ENCODE measurements around the gene TAPBP.
"Not testable (repeated sequence)": the region's sequence is repeated elsewhere in the genome, so short reads cannot be mapped to it uniquely, and the experiment has no call there.

TAPBP gene

DNA sequence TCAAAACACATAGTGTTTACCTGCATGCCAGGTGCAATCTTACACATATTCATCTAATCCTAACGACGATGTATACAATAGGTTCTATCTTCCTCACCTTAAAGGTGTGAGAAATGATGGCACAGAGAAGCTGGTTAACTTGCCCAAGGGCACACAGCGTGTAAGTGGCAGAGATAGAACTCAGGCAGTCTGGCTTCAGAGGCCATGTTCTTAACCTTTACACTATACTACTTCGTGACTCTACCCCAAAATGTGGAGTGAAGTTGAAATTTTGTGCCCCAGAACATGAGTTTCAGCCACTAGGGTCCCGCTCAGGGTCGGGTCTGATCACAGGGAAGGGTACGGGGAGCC lies 42.8 kb downstream of the TAPBP start:
- Histone ChIP-seq H3K9ac (ENCODE audit: low read depth, low read length) (peak overlapping the region; percentile 98), H3K4me1 (ENCODE audit: control insufficient read depth, insufficient read depth, low read length) (peaks cover 12% of the 10 kb centered on the region), H3K36me3 (ENCODE audit: control insufficient read depth, insufficient read depth, low read length) (peaks cover 59% of the 10 kb centered on the region), H3K4me3 (ENCODE audit: low read depth, low read length) (peak overlapping the region; percentile 93), H3K27me3 (ENCODE audit: control insufficient read depth, insufficient read depth, low read length) (no peaks in the 10 kb centered on the region), H3K9me3 (ENCODE audit: control insufficient read depth, insufficient read depth, low read length) (no peaks in the 10 kb centered on the region)

DNA sequence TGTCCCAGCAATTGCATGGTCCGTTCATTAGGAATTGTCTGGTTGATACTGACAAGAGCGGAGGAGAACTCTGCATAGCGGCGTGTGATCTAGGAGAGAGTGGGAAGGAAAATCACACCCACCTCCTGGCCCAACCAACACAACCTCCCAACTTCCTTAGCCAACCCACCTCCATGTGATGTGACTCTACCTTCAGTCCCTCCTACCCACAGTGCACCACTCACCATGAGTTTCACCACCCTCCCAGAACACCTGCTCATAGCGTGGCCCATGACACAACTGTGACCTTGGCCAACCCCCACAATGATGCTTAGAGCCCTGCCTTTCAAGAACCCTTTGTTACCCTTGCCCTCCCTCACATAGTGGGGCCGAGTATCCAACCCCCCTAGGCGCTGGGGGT lies 49.9 kb downstream of the TAPBP start:
- H3K4me3 ChIP-seq (ENCODE audit: low read depth, low read length): no peak overlapping the region
- peaks cover 32% of the 10 kb centered on the region for H3K36me3 ChIP-seq (ENCODE audit: control insufficient read depth, insufficient read depth, low read length)
- no peaks in the 10 kb centered on the region for H3K9me3 ChIP-seq (ENCODE audit: control insufficient read depth, insufficient read depth, low read length)
- no peak overlapping the region for H3K9ac ChIP-seq (ENCODE audit: low read depth, low read length)
- H3K4me1 ChIP-seq (ENCODE audit: control insufficient read depth, insufficient read depth, low read length): no peaks in the 10 kb centered on the region
- H3K27me3 ChIP-seq (ENCODE audit: control insufficient read depth, insufficient read depth, low read length): no peaks in the 10 kb centered on the region

DNA sequence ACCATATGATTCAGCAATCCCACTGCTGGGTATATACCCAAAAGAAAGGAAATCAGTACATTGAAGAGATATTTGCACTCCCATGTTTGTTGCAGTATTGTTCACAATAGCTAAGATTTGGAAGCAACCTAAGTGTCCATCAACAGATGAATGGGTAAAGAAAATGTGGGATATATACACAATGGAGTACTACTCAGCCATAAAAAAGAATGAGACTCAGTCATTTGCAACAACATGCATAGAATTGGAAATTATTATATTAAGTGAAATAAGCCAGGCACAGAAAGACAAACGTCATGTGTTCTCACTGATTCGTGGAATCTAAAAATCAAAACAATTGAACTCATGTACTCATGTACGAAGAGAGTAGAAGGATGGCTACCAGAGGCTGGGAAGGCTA lies 51.4 kb downstream of the TAPBP start:
- H3K36me3 ChIP-seq (ENCODE audit: control insufficient read depth, insufficient read depth, low read length): peaks cover 24% of the 10 kb centered on the region
- H3K4me3 ChIP-seq (ENCODE audit: low read depth, low read length); H3K27me3 ChIP-seq (ENCODE audit: control insufficient read depth, insufficient read depth, low read length); H3K9me3 ChIP-seq (ENCODE audit: control insufficient read depth, insufficient read depth, low read length); H3K4me1 ChIP-seq (ENCODE audit: control insufficient read depth, insufficient read depth, low read length); H3K9ac ChIP-seq (ENCODE audit: low read depth, low read length): not testable (repeated sequence)

DNA sequence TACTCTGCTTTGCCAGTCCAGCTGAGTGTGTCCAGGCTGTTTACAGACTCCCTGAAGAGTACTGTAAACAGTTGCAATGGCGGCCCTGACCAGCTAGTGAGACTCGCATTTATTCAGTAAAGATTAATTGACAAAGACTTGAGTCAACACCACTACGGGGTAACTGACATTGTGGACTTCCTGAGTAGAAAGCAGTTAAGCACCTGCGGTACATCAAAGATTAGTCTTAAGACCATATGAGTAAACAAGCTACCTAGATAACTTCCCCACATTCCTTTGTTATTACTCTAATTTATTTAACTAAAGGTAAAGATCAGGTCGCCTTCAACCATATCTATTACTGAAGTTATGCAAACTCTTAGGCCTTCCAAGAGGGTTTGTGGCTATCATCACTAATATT lies 54.8 kb downstream of the TAPBP start:
- no peaks in the 10 kb centered on the region for H3K27me3 ChIP-seq (ENCODE audit: control insufficient read depth, insufficient read depth, low read length)
- H3K4me3 ChIP-seq (ENCODE audit: low read depth, low read length): no peak overlapping the region

DNA sequence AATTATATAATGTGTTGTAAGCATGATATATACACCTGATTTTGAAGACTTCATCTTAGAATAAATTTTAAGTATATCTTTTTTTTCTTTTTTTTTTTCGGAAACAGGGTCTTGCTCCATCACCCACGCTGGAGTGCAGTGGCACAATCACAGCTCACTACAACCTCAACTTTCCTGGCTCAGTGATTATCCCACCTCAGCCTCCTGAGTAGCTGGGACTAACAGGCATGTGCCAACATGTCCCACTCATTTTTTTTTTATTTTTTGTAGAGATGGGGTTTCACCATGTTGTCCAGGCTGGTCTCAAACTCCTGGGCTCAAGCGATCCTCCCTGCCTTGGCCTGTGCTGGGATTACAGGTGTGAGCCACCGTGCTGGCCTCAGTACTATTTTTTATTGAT lies 59.3 kb downstream of the TAPBP start:
- Histone ChIP-seq H3K27me3 (ENCODE audit: control insufficient read depth, insufficient read depth, low read length) (no peaks in the 10 kb centered on the region), H3K9ac (ENCODE audit: low read depth, low read length) (no peak overlapping the region), H3K4me1 (ENCODE audit: control insufficient read depth, insufficient read depth, low read length) (peaks cover 2% of the 10 kb centered on the region), H3K4me3 (ENCODE audit: low read depth, low read length) (no peak overlapping the region), H3K9me3 (ENCODE audit: control insufficient read depth, insufficient read depth, low read length) (no peaks in the 10 kb centered on the region), H3K36me3 (ENCODE audit: control insufficient read depth, insufficient read depth, low read length) (peaks cover 7% of the 10 kb centered on the region)

More for the DNA sequence above, 54.8 kb downstream of the TAPBP start:
- H3K4me1 ChIP-seq (ENCODE audit: control insufficient read depth, insufficient read depth, low read length): no peaks in the 10 kb centered on the region
- H3K36me3 ChIP-seq (ENCODE audit: control insufficient read depth, insufficient read depth, low read length): peaks cover 7% of the 10 kb centered on the region
- H3K9ac ChIP-seq (ENCODE audit: low read depth, low read length): no peak overlapping the region
- H3K9me3 ChIP-seq (ENCODE audit: control insufficient read depth, insufficient read depth, low read length): no peaks in the 10 kb centered on the region

DNA sequence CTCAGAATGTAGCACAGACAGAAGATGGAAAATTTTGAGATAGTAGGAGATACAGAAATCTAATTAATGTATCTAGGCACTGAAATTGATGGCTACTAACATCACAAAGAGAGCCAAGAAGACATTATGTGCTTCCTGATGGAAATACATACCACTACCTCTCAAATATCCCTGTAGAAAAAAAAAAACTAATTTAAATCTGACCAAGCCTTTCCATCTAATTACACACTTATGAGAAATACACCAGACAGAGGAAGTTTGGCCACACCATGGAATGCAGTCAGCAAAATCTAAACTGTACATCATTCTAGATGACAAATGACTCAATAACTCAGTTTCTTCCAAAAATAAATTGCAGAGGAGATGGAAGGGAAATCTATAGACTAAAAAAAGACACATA lies 61.1 kb downstream of the TAPBP start:
- Histone ChIP-seq H3K4me3 (ENCODE audit: low read depth, low read length) (no peak overlapping the region), H3K9me3 (ENCODE audit: control insufficient read depth, insufficient read depth, low read length) (no peaks in the 10 kb centered on the region), H3K4me1 (ENCODE audit: control insufficient read depth, insufficient read depth, low read length) (peaks cover 4% of the 10 kb centered on the region), H3K9ac (ENCODE audit: low read depth, low read length) (no peak overlapping the region), H3K36me3 (ENCODE audit: control insufficient read depth, insufficient read depth, low read length) (peaks cover 3% of the 10 kb centered on the region), H3K27me3 (ENCODE audit: control insufficient read depth, insufficient read depth, low read length) (peaks cover 7% of the 10 kb centered on the region)

DNA sequence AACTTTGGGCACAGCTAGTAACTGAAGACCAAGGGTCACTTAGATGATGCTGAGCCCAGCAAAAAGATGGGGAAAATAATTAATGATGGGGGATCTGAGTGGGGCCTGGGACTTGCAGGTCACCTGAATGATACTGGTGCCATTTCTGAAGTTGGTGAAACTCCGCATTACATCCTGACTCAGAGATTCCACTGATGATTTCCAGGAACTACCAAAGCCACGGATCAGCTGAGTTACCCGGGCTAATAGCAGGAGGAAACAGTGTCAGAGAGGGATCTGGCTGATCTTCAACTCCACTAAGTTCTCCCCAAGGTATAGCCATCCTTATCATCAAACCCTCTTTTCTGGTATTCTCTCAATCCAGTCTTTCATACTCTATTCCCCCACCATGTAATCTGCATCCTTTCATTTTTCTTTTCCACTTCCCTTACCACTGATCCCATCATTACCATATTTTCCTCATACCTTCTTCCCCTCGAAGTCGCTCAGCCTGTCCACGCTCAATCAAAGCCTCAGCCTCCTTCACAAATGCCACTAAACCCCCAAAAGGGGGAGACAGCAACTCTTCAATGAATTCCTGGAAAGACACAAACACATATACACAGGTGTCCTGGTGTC lies 62.4 kb downstream of the TAPBP start:
- Histone ChIP-seq H3K36me3 (ENCODE audit: control insufficient read depth, insufficient read depth, low read length) (peaks cover 3% of the 10 kb centered on the region), H3K27me3 (ENCODE audit: control insufficient read depth, insufficient read depth, low read length) (peaks cover 19% of the 10 kb centered on the region), H3K9ac (ENCODE audit: low read depth, low read length) (no peak overlapping the region), H3K4me1 (ENCODE audit: control insufficient read depth, insufficient read depth, low read length) (peaks cover 4% of the 10 kb centered on the region), H3K9me3 (ENCODE audit: control insufficient read depth, insufficient read depth, low read length) (no peaks in the 10 kb centered on the region), H3K4me3 (ENCODE audit: low read depth, low read length) (no peak overlapping the region)

DNA sequence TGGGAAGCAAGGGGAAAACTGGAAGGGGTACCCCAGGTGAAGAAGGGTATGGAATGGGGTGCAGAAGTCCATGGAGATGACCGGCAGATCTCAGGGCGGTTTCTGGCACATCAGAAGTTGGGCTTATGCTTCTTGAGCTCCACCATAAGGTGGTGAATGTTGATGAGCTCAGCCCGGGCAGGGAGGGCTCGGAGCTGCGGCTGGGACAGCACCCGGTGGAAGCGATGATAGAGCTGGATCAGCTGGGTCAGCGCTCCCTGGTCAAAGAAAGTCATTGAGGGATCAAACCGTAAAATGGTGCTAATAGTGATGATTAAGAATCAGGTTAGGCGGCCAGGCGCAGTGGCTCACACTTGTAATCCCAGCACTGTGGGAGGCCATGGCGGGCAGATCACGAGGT lies 63.1 kb downstream of the TAPBP start:
- Histone ChIP-seq H3K36me3 (ENCODE audit: control insufficient read depth, insufficient read depth, low read length) (peaks cover 3% of the 10 kb centered on the region), H3K27me3 (ENCODE audit: control insufficient read depth, insufficient read depth, low read length) (peaks cover 22% of the 10 kb centered on the region), H3K4me3 (ENCODE audit: low read depth, low read length) (no peak overlapping the region), H3K9ac (ENCODE audit: low read depth, low read length) (no peak overlapping the region), H3K9me3 (ENCODE audit: control insufficient read depth, insufficient read depth, low read length) (no peaks in the 10 kb centered on the region), H3K4me1 (ENCODE audit: control insufficient read depth, insufficient read depth, low read length) (peaks cover 4% of the 10 kb centered on the region)

DNA sequence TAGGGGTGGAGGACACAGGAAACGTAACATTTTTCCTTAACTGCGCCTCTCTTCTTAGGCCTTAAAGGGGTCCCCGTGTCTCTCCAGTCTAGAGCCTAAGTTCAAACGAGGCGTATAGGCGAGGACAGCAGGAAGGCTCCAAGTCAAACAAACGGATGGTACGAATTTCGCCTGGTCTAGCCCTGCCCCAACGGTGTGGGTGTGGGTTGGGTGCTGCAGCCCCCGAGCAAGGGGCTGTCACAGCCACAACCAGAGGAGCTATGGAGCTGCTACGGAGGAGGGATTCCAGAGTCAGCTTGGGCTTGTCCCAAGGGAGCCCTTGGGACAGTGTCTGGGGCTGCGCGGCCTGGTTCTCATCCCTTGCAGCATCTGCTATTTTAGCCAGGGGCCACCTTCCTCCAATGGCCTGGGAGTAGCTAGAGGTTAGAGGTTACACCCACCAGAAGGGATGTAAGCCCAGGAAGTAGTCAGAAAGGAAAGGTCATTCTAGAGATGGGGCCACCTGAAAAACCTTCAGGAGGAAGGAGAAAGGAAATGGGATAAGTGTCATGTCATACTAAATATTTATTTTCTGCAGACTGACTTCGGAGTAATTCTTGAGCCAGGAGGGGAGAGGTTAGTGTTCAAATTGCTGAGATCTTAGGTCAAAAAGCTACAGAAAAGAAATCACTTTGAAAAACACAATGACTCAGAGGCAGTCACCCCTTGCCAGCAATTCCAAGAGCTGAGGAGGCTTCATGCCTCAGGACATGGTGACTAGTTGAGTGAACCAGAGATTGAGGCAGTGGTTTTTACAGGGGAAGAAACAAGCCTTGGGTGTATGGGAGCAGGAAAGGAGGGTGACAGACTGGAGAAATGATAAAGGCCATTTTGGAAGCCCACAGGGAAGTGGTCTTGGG lies 63.9 kb downstream of the TAPBP start:
- Histone ChIP-seq H3K4me3 (ENCODE audit: low read depth, low read length) (peak overlapping the region; percentile 94), H3K36me3 (ENCODE audit: control insufficient read depth, insufficient read depth, low read length) (peaks cover 3% of the 10 kb centered on the region), H3K27me3 (ENCODE audit: control insufficient read depth, insufficient read depth, low read length) (peaks cover 22% of the 10 kb centered on the region), H3K9ac (ENCODE audit: low read depth, low read length) (peak overlapping the region; percentile 95), H3K4me1 (ENCODE audit: control insufficient read depth, insufficient read depth, low read length) (peaks cover 4% of the 10 kb centered on the region), H3K9me3 (ENCODE audit: control insufficient read depth, insufficient read depth, low read length) (no peaks in the 10 kb centered on the region)

Data from iPS-15b (cell line).